ENCODE measurements around the gene FCHSD2.

DNA sequence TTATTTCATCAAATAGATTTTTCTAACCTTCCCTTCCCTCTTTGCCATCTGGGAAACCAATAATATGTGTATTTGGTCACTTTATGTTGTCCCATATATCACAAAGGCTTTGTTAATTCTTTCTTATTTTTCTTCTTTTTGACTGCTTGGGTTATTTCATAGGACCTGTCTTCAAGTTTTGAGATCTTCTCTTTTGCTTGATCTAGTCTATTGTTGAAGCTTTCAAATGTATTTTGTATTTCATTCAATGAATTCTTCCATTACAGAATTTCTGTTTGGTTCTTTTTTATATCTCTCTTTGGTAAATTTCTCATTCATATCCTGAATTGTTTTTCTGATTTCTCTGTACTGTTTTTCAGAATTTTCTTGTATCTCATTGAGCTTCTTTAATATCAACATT lies 132.1 kb downstream of the FCHSD2 start:
- TF ChIP-seq, protein P1, sequence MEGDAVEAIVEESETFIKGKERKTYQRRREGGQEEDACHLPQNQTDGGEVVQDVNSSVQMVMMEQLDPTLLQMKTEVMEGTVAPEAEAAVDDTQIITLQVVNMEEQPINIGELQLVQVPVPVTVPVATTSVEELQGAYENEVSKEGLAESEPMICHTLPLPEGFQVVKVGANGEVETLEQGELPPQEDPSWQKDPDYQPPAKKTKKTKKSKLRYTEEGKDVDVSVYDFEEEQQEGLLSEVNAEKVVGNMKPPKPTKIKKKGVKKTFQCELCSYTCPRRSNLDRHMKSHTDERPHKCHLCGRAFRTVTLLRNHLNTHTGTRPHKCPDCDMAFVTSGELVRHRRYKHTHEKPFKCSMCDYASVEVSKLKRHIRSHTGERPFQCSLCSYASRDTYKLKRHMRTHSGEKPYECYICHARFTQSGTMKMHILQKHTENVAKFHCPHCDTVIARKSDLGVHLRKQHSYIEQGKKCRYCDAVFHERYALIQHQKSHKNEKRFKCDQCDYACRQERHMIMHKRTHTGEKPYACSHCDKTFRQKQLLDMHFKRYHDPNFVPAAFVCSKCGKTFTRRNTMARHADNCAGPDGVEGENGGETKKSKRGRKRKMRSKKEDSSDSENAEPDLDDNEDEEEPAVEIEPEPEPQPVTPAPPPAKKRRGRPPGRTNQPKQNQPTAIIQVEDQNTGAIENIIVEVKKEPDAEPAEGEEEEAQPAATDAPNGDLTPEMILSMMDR (IDR thresholded peaks at IDR 0.05), result no peak
- TF ChIP-seq POLR2AphosphoS5 (IDR thresholded peaks at IDR 0.05), result no peak
- TF ChIP-seq POLR2A (IDR thresholded peaks at IDR 0.05), result no peak
- no peak for TF ChIP-seq EP300 (IDR thresholded peaks at IDR 0.05)

All from suprapubic skin (tissue), 4 donors.